Neural progenitor cell (in vitro differentiated cells): ENCODE results near the gene MYO18B. TPM values are rescaled to one million over a fixed set of nuclear protein-coding genes. Genes with fewer than 3 reads are reported as not detected.

Source experiments
- DNase-seq: peaks from one replicate; pipeline ENCODE4 v3.0.0-alpha.2; 2016; ENCODE audit warnings: low spot score
- H2AFZ ChIP-seq: fragments of 200-600 bp; sonication (generic); replicated peaks from 2 replicates; pipeline ENCODE4 v1.6.1; 2016; ENCODE audit warnings: antibody characterized with exemption
- H3F3A ChIP-seq: fragments of 200-600 bp; sonication (generic); 2 replicates; pipeline ENCODE4 v1.6.1; 2016; ENCODE audit warnings: antibody characterized with exemption, low read depth
- H3K27ac ChIP-seq: fragments of 200-600 bp; sonication (generic); 2 replicates; pipeline ENCODE4 v1.5.1; 2016; ENCODE audit warnings: mild to moderate bottlenecking
- H3K27me3 ChIP-seq: fragments of 200-600 bp; sonication (generic); 2 replicates; pipeline ENCODE4 v1.6.1; 2016; ENCODE audit warnings: mild to moderate bottlenecking, moderate library complexity
- H3K36me3 ChIP-seq: fragments of 200-600 bp; sonication (generic); 2 replicates; pipeline ENCODE4 v1.5.1; 2016
- H3K4me1 ChIP-seq: fragments of 200-600 bp; sonication (generic); 2 replicates; pipeline ENCODE4 v1.6.1; 2016; ENCODE audit warnings: mixed run types
- H3K4me2 ChIP-seq: fragments of 200-600 bp; sonication (generic); 2 replicates; pipeline ENCODE4 v1.6.1; 2016
- H3K4me3 ChIP-seq: fragments of 200-600 bp; sonication (generic); 2 replicates; pipeline ENCODE4 v1.5.1; 2016
- H3K79me2 ChIP-seq: fragments of 200-600 bp; sonication (generic); 2 replicates; pipeline ENCODE4 v1.6.1; 2016; ENCODE audit warnings: low read depth
- H3K9ac ChIP-seq: fragments of 200-600 bp; sonication (generic); 2 replicates; pipeline ENCODE4 v1.6.1; 2016
- H3K9me3 ChIP-seq: fragments of 200-600 bp; sonication (generic); 2 replicates; pipeline ENCODE4 v1.5.1; 2016; ENCODE audit warnings: low read depth
- H4K20me1 ChIP-seq: fragments of 200-600 bp; sonication (generic); 2 replicates; pipeline ENCODE4 v1.6.1; 2016; ENCODE audit warnings: low read depth
- H3K27ac Mint-ChIP-seq: 3 replicates; pipeline ENCODE4 v1.8.0; 2021; ENCODE audit warnings: mixed read lengths
- H3K27me3 Mint-ChIP-seq: 2 replicates; pipeline ENCODE4 v1.8.0; 2022; ENCODE audit warnings: low read depth, mild to moderate bottlenecking, inconsistent platforms, moderate library complexity, mixed read lengths; ENCODE audit not compliant: insufficient read depth
- H3K36me3 Mint-ChIP-seq: 3 replicates; pipeline ENCODE4 v1.8.0; 2021; ENCODE audit warnings: mixed read lengths
- H3K4me1 Mint-ChIP-seq: 3 replicates; pipeline ENCODE4 v1.8.0; 2021; ENCODE audit warnings: mixed read lengths
- H3K4me3 Mint-ChIP-seq: 3 replicates; pipeline ENCODE4 v1.8.0; 2021; ENCODE audit warnings: mild to moderate bottlenecking, moderate library complexity, mixed read lengths
- H3K9me3 Mint-ChIP-seq: 3 replicates; pipeline ENCODE4 v1.8.0; 2020; ENCODE audit warnings: mixed read lengths
- EZH2 ChIP-seq: fragments of 200-600 bp; sonication (generic); IDR thresholded peaks from 2 replicates; pipeline ENCODE4 v1.6.1; 2017; ENCODE audit warnings: antibody characterized with exemption, mild to moderate bottlenecking, moderate library complexity
- EZH2phosphoT487 ChIP-seq: fragments of 200-600 bp; sonication (generic); IDR thresholded peaks from 2 replicates; pipeline ENCODE4 v1.6.1; 2017; ENCODE audit warnings: antibody characterized with exemption
- small RNA-seq: library from RNA; depleted of rRNA; stranded (forward); fragments of <200 nt; gene quantifications from one replicate; pipeline ENCODE3, GENCODE V24; 2015
- total RNA-seq: library from RNA; depleted of rRNA; stranded (reverse); fragments of >200 nt; gene quantifications from 2 replicates; pipeline ENCODE4 v1.2.3, GENCODE V29; 2015; ENCODE audit warnings: low replicate concordance
- TF ChIP-seq, protein P1 (sequence below): fragments of 200-600 bp; sonication (generic); IDR thresholded peaks from 2 replicates; pipeline ENCODE4 v1.5.1; 2017; ENCODE audit warnings: antibody characterized with exemption, mild to moderate bottlenecking

MYO18B gene
- total RNA-seq, 1 donor from 2014 or later, result not detected

DNA sequence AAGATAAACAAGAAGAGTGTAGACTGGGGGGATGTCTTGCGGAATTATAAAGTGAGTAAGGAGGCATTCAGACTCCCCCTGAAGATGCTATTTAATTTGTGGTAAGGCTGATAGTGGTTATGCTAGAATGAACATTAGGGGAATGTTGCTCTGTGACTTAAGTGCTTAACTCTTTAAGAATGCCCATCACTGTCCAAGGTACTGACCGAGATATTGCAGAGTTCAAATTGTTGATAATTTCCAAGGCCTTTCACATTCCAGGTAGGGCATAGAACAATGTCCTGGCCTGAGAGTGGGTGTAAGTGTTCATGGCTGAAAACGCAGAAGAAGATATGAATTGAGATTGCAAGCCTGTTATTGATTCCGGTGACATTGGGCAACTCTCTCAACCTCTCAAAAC, 337.0 kb downstream of the MYO18B start:
- H3K36me3 ChIP-seq, result no peaks in the 10 kb centered on the region
- Mint-ChIP-seq H3K36me3 (no peaks in the 10 kb centered on the region), H3K4me1 (no peaks in the 10 kb centered on the region), H3K9me3 (no peaks in the 10 kb centered on the region), H3K4me3 (no peak overlapping the region), H3K27ac (no peak overlapping the region), H3K27me3 (peaks cover 7% of the 10 kb centered on the region)
- no peaks in the 10 kb centered on the region for H3K4me1 ChIP-seq
- H3K9me3 ChIP-seq, result no peaks in the 10 kb centered on the region
- no peak overlapping the region for H3K27ac ChIP-seq
- H3F3A ChIP-seq, result no peaks in the 10 kb centered on the region
- H3K4me3 ChIP-seq, result no peak overlapping the region
- H3K9ac ChIP-seq, result no peak overlapping the region
- no peak overlapping the region for H3K4me2 ChIP-seq
- H2AFZ ChIP-seq, result no peak overlapping the region
- H3K27me3 ChIP-seq, result peaks cover 47% of the 10 kb centered on the region
- no peaks in the 10 kb centered on the region for H3K79me2 ChIP-seq
- H4K20me1 ChIP-seq, result peaks cover 4% of the 10 kb centered on the region
- TF ChIP-seq EZH2phosphoT487 (no peak), EZH2 (no peak)
- TF ChIP-seq, protein P1, sequence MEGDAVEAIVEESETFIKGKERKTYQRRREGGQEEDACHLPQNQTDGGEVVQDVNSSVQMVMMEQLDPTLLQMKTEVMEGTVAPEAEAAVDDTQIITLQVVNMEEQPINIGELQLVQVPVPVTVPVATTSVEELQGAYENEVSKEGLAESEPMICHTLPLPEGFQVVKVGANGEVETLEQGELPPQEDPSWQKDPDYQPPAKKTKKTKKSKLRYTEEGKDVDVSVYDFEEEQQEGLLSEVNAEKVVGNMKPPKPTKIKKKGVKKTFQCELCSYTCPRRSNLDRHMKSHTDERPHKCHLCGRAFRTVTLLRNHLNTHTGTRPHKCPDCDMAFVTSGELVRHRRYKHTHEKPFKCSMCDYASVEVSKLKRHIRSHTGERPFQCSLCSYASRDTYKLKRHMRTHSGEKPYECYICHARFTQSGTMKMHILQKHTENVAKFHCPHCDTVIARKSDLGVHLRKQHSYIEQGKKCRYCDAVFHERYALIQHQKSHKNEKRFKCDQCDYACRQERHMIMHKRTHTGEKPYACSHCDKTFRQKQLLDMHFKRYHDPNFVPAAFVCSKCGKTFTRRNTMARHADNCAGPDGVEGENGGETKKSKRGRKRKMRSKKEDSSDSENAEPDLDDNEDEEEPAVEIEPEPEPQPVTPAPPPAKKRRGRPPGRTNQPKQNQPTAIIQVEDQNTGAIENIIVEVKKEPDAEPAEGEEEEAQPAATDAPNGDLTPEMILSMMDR, result no peak
- DNase-seq, result peak; percentile 58

Small RNA genes within 50 kb of the gene (small RNA-seq; reads per million reads assigned to genes)
- gene RN7SKP169, result not detected
- not detected for gene RNA5SP494
- not detected for gene Z98949.2

Other genes starting within 250 kb of the MYO18B start
- 20.8 and 21.4 TPM in 2 replicates for gene GRK3, start 177.5 kb upstream of the MYO18B start, total RNA-seq